IPS DF 4.7 (cell line): ENCODE data around the gene DCTN3.

Experiments
- DNase-seq: peaks from one replicate; pipeline ENCODE4 v3.0.0-alpha.2; 2013; ENCODE audit warnings: low spot score; ENCODE audit errors: extremely low read depth

Gene DCTN3

GRCh38 chr9:34590381-34591247 is 29.7 kb downstream of the DCTN3 start:
- no peak for DNase-seq

DNA sequence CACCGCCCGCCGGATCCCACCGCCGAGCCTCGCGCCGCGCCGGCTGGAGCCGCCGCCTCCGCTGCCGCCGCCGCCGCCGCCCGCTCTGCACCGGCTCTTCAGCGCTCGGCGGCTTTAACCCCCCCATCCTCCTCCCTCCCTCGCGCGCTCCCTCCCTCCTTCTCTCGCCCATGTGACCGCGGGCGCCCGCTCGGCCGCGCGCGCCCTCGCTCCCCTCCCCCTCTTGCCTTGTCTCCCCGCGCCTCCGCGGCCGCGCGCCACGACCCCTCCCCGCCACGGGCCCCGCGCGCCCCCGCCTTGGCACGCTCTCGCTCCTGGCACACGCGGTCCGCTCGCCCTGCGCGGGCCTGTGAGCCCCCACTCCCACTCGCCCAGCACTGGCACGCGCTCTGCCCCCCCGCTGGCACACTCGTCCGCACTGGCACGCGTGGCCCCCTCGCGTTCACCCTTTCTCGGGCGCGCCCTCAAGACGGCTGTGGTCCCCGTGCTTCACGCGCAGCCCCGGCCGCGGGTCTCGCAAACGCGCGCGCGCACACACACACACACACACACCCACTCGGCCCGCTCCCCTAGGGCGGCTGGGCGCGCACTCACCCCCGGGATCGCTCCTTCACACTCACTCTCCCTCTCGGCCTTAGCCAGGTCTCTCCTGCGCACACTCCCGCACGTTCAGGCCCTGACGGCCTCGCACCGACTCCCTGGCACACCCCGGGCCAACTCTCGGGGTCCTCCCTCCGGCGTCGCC is 30.5 kb downstream of the DCTN3 start, which contains the start of gene CNTFR:
Gene CNTFR (minus strand): TSS at position 89 of the 745 bp plus-strand sequence. CDS start 20,743 bp downstream, outside the sequence.
- no peak for DNase-seq

GRCh38 chr9:34588671-34589635 is 31.3 kb downstream of the DCTN3 start:
- DNase-seq = no peak

- no peak for DNase-seq
These were observed 33.0 kb downstream of the DCTN3 start for GRCh38 chr9:34587271-34587670.

DNA sequence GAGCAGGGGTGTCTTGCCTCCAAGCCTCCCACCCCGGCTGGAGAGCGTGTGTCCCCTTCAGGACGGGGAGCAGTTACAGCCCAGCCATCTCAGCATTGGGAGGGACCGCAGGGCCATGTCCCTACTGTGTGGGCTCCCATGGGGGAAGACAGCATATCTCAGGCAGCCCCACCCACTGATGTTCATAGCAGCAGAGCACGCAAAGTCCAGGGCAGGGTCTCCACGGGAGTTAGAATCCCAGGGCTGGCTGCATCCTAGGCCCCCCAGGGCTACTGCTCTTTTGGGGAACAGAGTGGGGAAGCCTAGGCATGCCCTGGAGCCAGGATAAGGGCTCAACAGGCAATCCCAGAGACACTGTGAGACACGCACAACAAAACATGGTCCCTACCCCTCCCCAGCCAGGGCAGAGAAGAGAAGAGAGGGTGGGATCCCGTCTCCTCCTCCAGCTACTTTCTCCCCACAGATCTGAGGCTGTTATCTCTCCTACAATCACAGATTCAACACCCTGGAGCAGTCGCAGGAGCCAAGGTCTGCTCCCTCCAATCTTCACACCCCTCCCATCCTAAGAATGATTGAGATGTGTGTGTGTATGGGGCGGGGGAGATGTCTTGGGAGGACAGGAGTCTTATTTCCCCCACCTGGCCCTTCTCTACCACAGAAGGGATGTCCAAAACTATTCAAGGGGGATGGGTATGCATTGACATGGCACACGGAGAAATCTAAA is 34.2 kb downstream of the DCTN3 start:
- DNase-seq = no peak

- no peak for DNase-seq
These were observed 35.3 kb downstream of the DCTN3 start for GRCh38 chr9:34584970-34585369.

- DNase-seq = no peak
These were observed 37.5 kb downstream of the DCTN3 start for GRCh38 chr9:34582787-34583186.

DNA sequence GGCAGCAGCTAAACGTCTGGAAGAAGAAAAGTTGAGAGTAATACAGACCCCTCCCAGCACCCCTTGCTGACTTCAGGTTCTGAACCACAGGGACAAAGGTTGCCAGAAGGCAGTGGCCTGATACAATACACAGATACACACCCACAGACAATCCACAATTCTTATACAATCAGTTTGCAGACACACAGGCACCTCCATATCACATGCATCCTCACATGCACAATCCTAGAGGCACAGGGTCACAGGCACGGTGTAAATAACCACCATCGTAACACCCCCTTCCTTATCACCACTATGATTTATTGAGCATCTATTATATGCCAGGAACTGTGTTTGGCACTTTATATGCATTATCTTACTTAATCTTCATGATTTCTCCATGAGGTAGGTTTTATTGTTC is 39.0 kb downstream of the DCTN3 start:
- DNase-seq = no peak

DNA sequence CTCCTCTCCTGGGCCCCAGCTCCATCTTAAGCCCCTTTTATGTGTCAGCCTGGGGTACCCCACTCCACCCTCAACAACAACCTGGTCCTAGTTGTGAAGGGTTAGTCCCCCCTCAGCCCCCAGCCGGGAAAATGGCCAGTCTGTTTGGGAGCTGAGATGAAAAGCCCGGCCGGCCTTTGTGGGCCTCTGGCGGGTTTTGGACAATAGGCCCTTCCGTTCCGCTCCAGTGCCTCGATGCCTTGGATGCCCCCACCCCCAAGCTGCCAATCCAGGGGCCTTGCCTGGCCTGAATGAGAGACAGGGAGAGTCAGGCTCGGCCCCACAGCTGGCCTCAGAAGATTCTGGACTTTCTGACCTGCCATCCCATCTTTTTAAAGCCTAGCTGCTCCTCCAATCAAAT is 39.9 kb downstream of the DCTN3 start:
- no peak for DNase-seq

GRCh38 chr9:34579808-34580163 is 40.5 kb downstream of the DCTN3 start:
- DNase-seq = no peak

DNA sequence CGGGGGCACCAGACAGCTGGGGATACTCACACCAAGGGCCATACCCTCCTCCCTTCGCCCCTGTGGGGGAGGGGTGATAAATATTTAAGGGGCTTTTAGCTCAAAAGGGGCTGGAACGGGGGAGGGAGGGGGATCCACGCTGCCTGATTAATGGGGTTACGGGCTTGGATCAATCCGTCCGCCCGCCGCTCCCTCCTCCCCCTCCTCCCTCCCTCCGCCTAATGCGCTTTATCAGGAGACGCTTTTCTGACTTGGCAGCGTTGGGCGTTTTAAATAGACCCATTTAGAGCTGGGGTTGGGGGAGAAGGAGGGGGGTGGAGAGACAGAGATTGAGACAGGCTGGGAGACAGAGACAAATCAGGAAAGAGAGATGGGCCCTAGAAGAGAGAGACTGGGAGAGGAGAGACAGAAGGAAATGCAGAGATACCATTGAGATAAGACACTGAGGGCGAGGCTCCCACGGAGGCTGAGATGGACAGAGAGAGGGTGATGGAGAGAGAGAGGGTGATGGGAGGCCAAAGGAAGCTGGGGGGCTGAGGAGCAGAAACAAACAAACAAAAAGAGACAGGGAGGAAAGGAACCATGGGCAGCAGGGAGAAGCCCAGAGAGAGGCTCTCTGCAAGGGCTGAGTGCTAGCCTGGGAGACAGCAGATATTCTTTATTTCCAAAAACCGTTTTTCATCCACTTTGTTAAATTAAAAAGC is 41.0 kb downstream of the DCTN3 start:
- DNase-seq = no peak

DNA sequence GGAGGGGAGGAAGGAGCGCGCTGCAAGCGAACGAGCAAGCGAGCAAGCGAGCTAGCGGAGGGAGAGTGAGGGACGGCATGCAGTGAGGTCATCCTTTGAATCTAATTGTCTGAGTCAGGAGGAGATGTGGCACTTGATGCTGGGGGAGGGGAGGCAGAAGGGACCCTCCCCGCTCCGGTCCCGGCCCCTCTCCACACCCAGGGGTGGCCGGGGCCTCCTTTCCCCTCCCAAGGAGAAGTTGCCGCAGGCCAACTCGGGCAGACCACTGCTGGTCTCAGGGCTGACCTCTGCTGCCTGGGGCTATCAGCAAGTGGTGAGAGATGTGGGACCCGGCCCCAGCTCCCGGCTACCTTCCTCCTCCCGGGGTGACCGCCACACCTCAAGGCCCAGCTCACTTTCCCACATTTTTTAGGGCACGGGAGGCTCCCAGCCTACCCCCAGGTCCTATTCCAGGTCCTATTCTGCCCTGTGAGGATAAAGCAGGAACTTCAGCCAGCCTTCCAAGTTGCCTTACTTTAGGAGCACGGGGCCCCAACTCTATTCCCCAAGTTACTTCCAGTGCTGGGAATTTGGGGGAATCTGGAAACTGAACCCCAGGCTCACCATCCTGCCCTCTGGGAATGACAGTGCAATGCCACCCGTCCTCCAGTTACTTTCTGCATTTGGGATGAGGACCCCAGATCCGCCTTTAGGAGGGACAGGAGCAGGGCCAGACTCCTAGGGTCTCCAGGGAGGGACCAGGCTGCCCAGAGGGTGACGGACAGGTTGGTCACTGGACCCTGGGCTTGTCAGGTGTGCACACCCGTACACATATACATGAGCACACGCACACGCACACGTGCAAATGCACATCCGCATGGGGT is 41.8 kb downstream of the DCTN3 start:
- no peak for DNase-seq

- no peak for DNase-seq
These were observed 42.7 kb downstream of the DCTN3 start for GRCh38 chr9:34577400-34578240.

- no peak for DNase-seq
These were observed 43.5 kb downstream of the DCTN3 start for GRCh38 chr9:34576597-34577399.

DNA sequence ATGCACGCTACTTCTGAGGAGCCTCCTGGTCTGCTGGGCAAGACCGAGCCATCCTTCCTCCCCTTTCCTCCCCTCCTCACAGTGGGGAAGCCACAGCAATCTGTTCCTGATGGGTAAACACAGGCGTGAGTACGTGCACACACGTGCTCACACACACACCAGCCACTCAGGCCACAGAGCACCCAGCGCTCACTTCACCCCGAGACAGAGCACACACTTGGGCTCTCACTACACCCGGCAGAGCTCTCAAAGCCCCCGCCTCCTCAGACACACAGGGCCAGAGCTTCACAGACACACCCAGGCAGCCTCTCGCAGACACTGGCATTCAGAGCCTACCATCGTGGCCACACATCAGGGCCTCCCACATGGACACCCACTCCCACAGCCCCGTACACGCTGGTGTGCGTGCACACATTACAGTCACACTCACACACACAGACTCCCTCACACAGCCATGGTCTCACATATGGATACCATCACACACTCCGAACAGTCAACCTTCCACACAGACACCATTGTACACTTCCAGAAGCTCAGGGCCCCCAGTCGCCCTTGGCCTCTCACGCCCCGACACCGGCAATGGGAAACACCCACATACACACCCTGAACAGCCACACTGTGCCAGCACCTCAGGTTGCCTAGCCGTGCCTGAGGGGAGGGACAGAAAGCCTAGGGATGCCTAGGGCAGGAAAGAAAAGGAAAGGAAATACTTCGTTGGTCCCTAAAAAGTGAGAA is 44.3 kb downstream of the DCTN3 start:
- no peak for DNase-seq

DNA sequence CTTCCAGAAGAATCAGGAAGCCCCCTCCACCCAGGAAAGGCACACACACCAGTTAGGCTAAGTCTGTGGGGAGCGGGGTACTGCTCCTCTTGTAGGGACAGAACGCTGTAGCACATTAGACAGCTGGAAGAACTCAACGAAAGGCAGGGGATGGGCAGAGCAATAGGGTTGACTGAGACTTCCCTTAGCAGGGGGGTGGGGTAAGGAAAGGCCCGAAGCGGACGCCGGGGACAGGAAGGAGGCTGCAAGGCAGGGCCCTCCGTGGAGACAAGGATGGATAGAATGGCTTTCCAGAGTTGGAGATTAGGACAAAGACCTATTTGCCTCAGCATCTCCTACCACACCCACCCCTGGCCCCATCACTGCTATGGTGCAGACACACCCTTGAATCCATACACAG is 45.1 kb downstream of the DCTN3 start:
- DNase-seq = no peak

DNA sequence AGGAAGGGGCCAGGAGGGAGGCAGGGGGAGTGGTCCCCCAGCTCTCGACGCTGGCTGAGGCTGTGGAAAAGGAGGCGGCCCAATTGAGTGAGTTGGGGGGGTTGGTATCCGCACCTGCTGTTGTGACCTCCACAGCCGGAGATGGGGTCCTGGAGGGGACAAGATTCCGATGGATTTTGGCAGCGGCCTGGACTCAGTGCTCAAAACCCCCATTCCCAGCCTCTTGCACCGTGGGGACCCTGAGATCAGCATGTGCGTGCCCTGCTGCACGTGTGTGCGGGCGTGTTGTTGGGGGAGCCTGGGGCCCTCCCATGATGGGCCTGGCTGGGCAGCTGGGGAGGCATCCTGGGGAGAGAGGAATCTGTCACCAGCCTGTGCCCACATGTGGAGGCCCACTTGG is 45.7 kb downstream of the DCTN3 start:
- DNase-seq = no peak
